Measurements from ENCODE around the gene STEAP3.

Gene STEAP3

GRCh38 chr2:119225105-119225865 is 1.7 kb downstream of the STEAP3 start:
- no peak for DNase-seq (ENCODE audit: low read depth)

DNA sequence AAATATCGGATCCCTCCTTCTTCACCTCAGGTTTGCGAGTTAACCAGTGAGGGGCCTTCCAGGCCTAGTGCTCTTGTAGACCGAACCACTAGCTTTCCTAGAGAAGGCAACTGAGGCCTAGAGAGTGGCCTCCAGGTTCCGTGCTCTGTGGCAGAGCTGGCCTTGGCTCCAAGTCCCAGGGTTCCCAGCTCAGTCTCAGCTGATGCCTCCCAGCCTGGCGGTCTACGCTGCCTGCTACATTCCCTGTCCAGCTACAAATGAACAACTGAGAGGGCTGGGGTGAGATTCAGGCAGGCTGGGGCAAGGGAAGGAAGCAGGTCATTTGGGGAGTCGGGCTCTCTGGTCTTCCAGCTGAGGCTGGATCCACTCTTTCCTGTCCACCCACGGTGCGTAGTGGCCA is 2.3 kb downstream of the STEAP3 start:
- no peak for DNase-seq (ENCODE audit: low read depth)

DNA sequence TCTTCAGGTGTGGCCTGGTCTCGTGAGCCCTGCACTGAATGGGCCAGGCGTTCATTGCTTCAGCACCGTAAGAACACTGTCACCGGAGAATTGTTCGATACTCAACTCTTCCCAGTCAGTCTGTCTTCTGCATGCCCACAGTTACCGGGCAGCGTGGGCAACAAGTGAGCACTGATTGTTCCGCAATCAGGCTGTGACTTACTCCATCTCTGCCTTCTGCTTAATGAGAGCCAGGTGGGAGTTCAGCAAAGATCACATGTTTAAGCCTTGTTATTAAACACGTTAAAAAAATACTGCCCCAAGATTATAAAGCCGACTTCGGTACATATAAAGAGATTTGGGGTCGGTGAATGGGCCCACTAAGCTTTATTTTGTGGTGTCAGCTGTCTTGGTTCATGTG is 3.7 kb downstream of the STEAP3 start:
- DNase-seq (ENCODE audit: low read depth), result no peak

- no peak for DNase-seq (ENCODE audit: low read depth)
Observed at GRCh38 chr2:119228136-119228535, 4.5 kb downstream of the STEAP3 start.

- DNase-seq (ENCODE audit: low read depth), result no peak
Observed at GRCh38 chr2:119228964-119229363, 5.3 kb downstream of the STEAP3 start.

DNA sequence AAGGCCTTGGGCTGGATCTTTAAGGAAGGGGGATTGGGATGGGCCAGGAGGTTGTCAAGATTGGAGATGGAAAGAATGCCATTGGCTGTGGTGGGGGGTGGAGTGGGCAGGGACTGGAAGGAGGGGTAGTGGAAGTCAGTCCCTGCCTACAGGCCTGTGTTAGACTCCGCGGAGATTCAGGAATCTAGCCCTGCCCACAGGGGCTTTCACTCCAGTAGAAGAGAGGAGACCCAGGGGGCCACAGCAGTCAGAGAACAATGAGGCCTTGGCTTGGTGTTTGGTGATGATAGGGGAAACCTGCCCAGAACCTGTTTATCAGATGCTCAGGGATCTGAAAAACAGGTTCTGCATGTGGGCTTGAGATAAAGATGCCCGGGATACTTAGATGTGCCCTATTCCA is 6.1 kb downstream of the STEAP3 start:
- DNase-seq (ENCODE audit: low read depth), result no peak

DNA sequence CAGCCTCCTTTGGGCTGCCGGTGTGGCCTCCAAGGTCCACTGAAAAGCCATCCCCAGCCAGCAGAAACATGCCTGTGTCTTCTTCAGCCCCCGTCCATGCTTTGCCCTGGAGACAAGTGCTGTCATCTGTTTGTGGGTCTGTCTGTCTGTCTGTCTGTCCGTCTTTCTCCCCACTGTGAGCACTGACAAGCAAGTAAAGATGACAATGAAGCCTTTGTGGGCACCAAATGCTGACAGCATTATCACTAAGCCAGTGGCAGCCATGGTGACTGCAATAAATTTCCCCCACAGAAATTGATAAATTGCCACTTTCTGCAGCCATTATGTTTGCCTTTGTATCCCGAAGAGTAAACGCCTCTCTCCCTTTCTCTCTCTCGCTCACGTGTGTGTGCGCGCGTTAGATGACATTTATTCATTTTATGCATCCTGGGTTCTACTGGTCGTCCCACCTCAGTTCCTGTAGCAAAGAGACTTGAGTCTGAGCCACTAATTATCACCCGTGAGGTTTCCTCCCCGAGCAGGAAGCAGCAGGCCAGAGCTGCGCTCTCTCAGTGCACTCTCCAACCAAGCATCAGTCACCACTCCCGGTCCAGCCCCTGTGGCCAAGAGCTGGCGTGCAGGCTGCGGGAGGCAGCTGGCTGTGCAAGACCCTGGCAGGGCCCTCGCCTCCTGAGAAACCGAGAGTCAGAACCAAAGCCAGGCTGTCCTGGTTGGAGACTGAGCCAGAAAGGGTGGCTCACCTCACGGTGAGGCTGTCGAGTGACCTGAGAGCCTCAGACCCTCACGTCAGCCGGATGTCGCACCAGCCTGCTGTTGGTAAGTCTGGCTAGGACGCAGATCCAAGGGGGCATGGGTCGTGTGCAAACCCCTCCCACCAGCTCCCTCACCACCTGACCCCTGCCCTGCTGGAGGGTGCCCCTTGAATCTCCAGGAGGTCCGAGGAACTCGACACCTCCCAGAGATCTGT is 6.9 kb downstream of the STEAP3 start:
- no peak for DNase-seq (ENCODE audit: low read depth)

DNA sequence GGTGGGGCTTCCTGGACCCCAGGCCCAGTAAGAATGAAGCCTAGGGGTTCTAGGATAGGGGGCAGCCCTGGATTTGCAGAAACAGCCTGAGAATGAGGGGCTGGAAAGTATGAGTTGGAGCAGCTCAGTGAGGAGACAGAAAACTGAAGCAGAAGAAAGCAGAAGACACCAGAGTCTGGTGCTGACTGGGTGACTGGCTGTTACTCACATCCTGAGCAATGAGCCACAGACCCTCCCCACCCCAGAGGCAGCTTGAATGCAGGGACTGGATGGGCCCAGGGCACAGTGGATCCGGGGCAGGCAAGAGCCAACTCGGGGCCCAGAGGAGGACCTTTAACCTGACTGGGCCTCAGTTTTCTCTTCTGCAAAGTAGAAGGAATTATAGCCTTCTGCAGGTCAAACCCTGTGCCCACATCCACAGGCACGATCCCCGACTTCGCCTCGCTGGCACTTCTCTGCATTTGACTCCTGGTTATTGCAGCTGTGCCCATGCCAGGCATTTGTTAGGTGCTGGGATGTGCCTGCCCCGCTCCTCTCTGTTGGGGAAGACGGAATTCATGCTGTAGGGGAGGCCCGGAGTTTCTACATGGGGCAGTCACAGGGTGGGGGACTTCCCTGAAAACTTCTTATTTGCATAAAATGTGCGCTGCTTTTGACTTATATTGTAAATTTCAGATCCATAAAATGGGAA is 8.5 kb downstream of the STEAP3 start:
- DNase-seq (ENCODE audit: low read depth), result no peak

GRCh38 chr2:119232666-119232993 is 9.0 kb downstream of the STEAP3 start:
- no peak for DNase-seq (ENCODE audit: low read depth)

DNA sequence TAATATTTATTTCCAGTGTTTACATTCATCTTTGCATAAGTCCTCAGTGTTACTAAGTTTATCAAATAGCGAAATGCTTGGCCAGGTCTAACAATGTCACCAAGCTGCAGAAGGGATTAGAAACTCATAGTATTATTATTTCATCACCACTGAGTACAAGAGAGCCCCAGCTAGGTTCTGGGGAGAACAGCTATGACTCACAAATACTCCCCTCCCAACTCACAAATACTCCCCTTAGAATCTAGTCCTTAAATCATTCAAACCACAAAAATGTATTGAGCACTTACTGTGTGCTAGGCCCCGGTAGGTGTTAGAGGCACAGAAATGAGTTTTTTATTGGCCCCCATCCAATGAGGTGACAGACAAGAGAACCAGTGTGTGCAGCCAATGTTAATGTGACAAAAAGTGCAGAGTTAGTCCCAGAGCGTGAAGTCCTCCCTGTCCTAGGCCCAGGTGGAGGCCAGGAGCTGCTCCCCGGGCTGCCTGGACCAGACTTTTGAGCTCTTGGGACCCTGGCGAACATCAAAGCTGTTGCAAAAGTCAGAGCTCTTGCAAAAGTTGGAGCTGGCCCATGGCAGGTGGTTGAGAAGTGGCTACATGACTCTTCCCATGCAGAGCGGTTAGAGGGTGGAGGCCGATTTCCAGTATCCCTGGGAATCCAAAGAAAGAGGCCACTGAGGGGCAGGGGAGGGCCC is 9.8 kb downstream of the STEAP3 start:
- no peak for DNase-seq (ENCODE audit: low read depth)

DNA sequence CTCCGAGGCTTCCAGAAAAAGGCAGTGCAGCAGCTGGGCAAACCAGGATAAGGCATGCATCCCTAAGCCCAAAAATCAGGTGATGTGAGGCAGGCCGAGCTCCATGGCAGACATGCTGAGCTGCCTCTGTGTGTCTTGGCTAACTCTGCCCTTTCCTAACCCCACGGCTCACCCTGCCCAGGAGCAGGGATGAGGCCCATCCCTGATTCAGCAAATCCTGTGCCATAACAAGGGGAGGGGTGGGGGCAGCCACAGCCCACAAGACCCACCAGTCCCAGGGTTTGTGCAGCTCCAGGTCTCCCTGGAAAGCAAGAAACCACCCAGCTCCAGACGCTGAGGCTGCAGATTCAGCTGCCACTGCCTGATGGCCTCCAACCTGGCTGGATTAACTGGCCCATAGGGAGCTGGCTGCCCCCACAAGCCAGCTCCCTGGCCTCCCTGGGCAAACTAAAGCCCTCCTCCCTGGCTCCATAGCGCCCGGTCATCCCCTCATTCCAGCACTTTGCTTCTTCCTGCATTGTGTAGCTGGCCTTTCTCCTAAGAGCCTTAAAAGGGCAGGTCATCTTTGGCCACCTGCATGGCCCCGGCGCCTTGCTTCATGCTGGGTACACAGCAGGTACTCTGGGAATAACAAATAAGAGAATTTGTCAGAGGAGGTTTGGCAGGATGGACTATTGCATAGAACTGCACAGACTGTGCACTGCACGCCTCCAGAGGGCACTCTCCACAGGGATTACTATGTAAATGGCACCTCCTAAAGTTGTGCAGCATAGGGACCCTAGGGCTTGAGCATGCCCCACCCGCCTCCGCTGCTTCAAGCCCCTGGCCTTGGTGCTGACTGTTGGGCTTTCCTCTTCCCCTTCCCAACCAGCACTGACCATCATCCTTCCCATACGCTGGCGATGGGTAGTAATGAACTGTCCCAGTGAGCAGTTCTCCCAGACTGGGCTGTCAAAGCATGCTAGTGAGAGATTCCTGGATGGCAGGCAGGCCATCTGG is 10.7 kb downstream of the STEAP3 start:
- DNase-seq (ENCODE audit: low read depth), result no peak

DNA sequence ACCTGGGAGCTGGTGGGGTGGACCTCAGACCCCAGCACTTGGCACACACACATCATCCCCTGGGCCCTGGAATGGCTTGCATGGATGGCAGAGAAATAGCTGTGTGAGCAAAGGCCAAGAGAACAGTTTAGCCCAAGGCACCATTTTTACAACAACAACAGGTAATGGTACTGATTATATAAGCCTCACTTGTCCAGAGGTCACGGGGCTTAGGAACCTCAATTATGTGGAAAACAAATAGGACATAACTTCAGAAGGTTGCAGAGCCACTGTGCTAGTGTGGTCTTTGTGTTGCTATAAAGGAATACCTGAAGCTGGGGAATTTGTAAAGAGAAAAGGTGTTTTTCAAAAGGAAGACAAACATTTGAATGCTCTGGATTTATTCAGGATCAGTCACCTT is 13.2 kb downstream of the STEAP3 start:
- no peak for DNase-seq (ENCODE audit: low read depth)

- DNase-seq (ENCODE audit: low read depth), result no peak
Observed at GRCh38 chr2:119240311-119241204, 16.9 kb downstream of the STEAP3 start.

DNA sequence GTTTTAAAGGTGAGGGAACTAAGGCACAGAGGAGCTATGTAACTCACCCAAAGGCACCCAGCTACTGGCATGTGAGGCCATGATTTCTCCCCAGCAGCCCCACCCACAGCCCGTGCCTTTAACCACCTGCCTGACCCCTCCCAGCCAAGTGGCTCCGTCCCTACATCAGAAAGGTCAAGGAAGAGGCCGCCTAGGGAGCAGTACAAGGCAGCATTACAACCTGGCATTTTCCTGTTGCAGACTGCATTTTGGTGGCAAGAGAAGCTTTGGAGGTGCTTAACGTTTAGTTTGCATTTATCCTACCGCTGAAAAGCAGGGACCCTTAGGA is 17.5 kb downstream of the STEAP3 start:
- no peak for DNase-seq (ENCODE audit: low read depth)

- DNase-seq (ENCODE audit: low read depth), result no peak
Observed at GRCh38 chr2:119242276-119243119, 18.9 kb downstream of the STEAP3 start.

DNA sequence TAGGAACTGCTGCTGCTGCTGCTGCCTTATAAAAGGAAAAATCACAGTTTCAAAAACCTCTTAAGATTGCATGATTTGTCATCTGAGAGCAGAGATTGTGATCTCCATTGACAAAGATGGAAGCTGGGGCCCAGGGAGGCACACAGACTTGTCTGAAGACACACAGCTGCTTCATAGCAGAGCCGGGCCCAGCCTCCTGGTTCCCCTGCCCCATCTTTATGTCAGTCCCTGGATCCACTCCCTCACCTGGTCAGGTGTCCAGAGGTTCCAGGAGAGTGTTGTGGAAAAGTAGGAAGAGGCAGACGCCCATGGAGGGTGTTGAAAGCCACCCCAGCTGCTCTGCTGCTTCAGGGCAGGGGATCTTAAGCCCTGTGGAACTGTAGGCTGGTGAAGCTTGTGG is 20.0 kb downstream of the STEAP3 start:
- DNase-seq (ENCODE audit: low read depth), result no peak

DNA sequence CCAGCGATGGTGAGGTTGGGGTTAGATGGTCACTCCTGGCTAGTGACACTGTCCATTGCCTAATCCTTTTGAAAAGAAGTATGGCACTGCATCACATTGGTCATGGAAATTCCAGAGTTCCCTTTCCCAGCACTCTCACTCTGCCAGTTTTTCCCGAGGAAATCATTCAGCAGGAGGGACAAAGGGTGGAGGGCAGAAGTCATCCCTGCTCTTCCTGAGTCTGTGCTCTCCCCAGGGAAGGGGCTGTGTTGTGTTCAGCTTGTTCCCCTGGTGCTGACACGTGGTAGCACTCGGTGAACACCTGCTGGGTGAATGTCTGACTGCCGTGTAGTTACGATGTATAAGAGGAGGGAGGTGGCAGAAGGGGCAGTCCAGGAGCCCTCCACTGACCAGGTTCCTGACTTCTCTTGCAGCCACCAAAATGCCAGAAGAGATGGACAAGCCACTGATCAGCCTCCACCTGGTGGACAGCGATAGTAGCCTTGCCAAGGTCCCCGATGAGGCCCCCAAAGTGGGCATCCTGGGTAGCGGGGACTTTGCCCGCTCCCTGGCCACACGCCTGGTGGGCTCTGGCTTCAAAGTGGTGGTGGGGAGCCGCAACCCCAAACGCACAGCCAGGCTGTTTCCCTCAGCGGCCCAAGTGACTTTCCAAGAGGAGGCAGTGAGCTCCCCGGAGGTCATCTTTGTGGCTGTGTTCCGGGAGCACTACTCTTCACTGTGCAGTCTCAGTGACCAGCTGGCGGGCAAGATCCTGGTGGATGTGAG is 21.6 kb downstream of the STEAP3 start:
- DNase-seq (ENCODE audit: low read depth), result no peak

- no peak for DNase-seq (ENCODE audit: low read depth)
Observed at GRCh38 chr2:119245841-119246230, 22.2 kb downstream of the STEAP3 start.
